ENCODE results near the gene LSG1.
"Not testable (repeated sequence)": the region's sequence is repeated elsewhere in the genome, so short reads cannot be mapped to it uniquely, and the experiment has no call there.

The LSG1 gene

GRCh38 chr3:194640829-194641228 lies 31.2 kb downstream of the LSG1 start:
- Histone ChIP-seq H3K27ac (ENCODE audit: low read length) (no peak overlapping the region), H3K4me3 (ENCODE audit: low read length) (no peak overlapping the region), H3K36me3 (ENCODE audit: insufficient read depth, low read depth, low read length) (peaks cover 59% of the 10 kb centered on the region), H3K27me3 (ENCODE audit: insufficient read depth, low read length) (no peaks in the 10 kb centered on the region), H3K9me3 (ENCODE audit: insufficient read depth, low read depth, low read length) (no peaks in the 10 kb centered on the region), H3K4me1 (ENCODE audit: insufficient read depth, low read length) (no peaks in the 10 kb centered on the region), H3K9ac (ENCODE audit: low read depth, low read length) (no peak overlapping the region)

- H3K9ac ChIP-seq (ENCODE audit: low read depth, low read length), result no peak overlapping the region
- H3K27ac ChIP-seq (ENCODE audit: low read length), result no peak overlapping the region
- peaks cover 44% of the 10 kb centered on the region for H3K36me3 ChIP-seq (ENCODE audit: insufficient read depth, low read depth, low read length)
- H3K4me3 ChIP-seq (ENCODE audit: low read length), result no peak overlapping the region
- H3K27me3 ChIP-seq (ENCODE audit: insufficient read depth, low read length), result no peaks in the 10 kb centered on the region
- no peaks in the 10 kb centered on the region for H3K4me1 ChIP-seq (ENCODE audit: insufficient read depth, low read length)
- H3K9me3 ChIP-seq (ENCODE audit: insufficient read depth, low read depth, low read length), result no peaks in the 10 kb centered on the region
These were observed 32.9 kb downstream of the LSG1 start for GRCh38 chr3:194638991-194639605.

GRCh38 chr3:194637541-194638400 lies 34.2 kb downstream of the LSG1 start:
- Histone ChIP-seq H3K4me3 (ENCODE audit: low read length) (no peak overlapping the region), H3K36me3 (ENCODE audit: insufficient read depth, low read depth, low read length) (peaks cover 32% of the 10 kb centered on the region), H3K27ac (ENCODE audit: low read length) (no peak overlapping the region), H3K4me1 (ENCODE audit: insufficient read depth, low read length) (no peaks in the 10 kb centered on the region), H3K9me3 (ENCODE audit: insufficient read depth, low read depth, low read length) (no peaks in the 10 kb centered on the region), H3K27me3 (ENCODE audit: insufficient read depth, low read length) (no peaks in the 10 kb centered on the region), H3K9ac (ENCODE audit: low read depth, low read length) (no peak overlapping the region)

- H3K9me3 ChIP-seq (ENCODE audit: insufficient read depth, low read depth, low read length), result no peaks in the 10 kb centered on the region
- peaks cover 25% of the 10 kb centered on the region for H3K36me3 ChIP-seq (ENCODE audit: insufficient read depth, low read depth, low read length)
- H3K4me1 ChIP-seq (ENCODE audit: insufficient read depth, low read length), result no peaks in the 10 kb centered on the region
- H3K27me3 ChIP-seq (ENCODE audit: insufficient read depth, low read length), result no peaks in the 10 kb centered on the region
- no peak overlapping the region for H3K9ac ChIP-seq (ENCODE audit: low read depth, low read length)
- no peak overlapping the region for H3K4me3 ChIP-seq (ENCODE audit: low read length)
- H3K27ac ChIP-seq (ENCODE audit: low read length), result no peak overlapping the region
These were observed 34.9 kb downstream of the LSG1 start for GRCh38 chr3:194637066-194637465.

- Histone ChIP-seq H3K9ac (ENCODE audit: low read depth, low read length) (peak within 1 kb of the TSS; percentile 71; the same call in 1 of the 2 replicates), H3K9me3 (ENCODE audit: insufficient read depth, low read depth, low read length) (peaks cover 6% of the 10 kb centered on the region), H3K4me1 (ENCODE audit: insufficient read depth, low read length) (no peaks in the 10 kb centered on the region), H3K36me3 (ENCODE audit: insufficient read depth, low read depth, low read length) (peaks cover 16% of the 10 kb centered on the region; the same call in 1 of the 2 replicates), H3K27ac (ENCODE audit: low read length) (no peak within 1 kb of the TSS), H3K27me3 (ENCODE audit: insufficient read depth, low read length) (no peaks in the 10 kb centered on the region), H3K4me3 (ENCODE audit: low read length) (peak within 1 kb of the TSS; percentile 87)
These were observed 38.5 kb downstream of the LSG1 start, which contains the start of gene TMEM44 for GRCh38 chr3:194633349-194634004. Gene TMEM44 (minus strand): TSS chr3:194633419. CDS start chr3:194633215, 204 bp downstream.

- Histone ChIP-seq H3K27me3 (ENCODE audit: insufficient read depth, low read length) (no peaks in the 10 kb centered on the region), H3K9me3 (ENCODE audit: insufficient read depth, low read depth, low read length) (peaks cover 6% of the 10 kb centered on the region), H3K9ac (ENCODE audit: low read depth, low read length) (peak overlapping the region; percentile 69; the same call in 1 of the 2 replicates), H3K36me3 (ENCODE audit: insufficient read depth, low read depth, low read length) (peaks cover 22% of the 10 kb centered on the region), H3K4me1 (ENCODE audit: insufficient read depth, low read length) (no peaks in the 10 kb centered on the region), H3K4me3 (ENCODE audit: low read length) (peak overlapping the region; percentile 87), H3K27ac (ENCODE audit: low read length) (no peak overlapping the region)
These were observed 39.1 kb downstream of the LSG1 start for GRCh38 chr3:194632809-194633348.

- Histone ChIP-seq H3K36me3 (ENCODE audit: insufficient read depth, low read depth, low read length) (peaks cover 26% of the 10 kb centered on the region), H3K27ac (ENCODE audit: low read length) (no peak overlapping the region), H3K9me3 (ENCODE audit: insufficient read depth, low read depth, low read length) (peaks cover 6% of the 10 kb centered on the region), H3K27me3 (ENCODE audit: insufficient read depth, low read length) (no peaks in the 10 kb centered on the region), H3K4me3 (ENCODE audit: low read length) (peak overlapping the region; percentile 77), H3K4me1 (ENCODE audit: insufficient read depth, low read length) (no peaks in the 10 kb centered on the region), H3K9ac (ENCODE audit: low read depth, low read length) (peak overlapping the region; percentile 69; the same call in 1 of the 2 replicates)
These were observed 39.7 kb downstream of the LSG1 start for GRCh38 chr3:194632226-194632808.

- Histone ChIP-seq H3K4me3 (ENCODE audit: low read length) (no peak overlapping the region), H3K36me3 (ENCODE audit: insufficient read depth, low read depth, low read length) (peaks cover 31% of the 10 kb centered on the region), H3K27ac (ENCODE audit: low read length) (no peak overlapping the region)
These were observed 40.3 kb downstream of the LSG1 start for GRCh38 chr3:194631696-194632095.

GRCh38 chr3:194630681-194631080 lies 41.3 kb downstream of the LSG1 start:
- not testable (repeated sequence) for H3K27ac ChIP-seq (ENCODE audit: low read length); H3K27me3 ChIP-seq (ENCODE audit: insufficient read depth, low read length); H3K4me3 ChIP-seq (ENCODE audit: low read length); H3K4me1 ChIP-seq (ENCODE audit: insufficient read depth, low read length); H3K9me3 ChIP-seq (ENCODE audit: insufficient read depth, low read depth, low read length); H3K9ac ChIP-seq (ENCODE audit: low read depth, low read length)
- peaks cover 39% of the 10 kb centered on the region for H3K36me3 ChIP-seq (ENCODE audit: insufficient read depth, low read depth, low read length)

More at GRCh38 chr3:194631696-194632095, 40.3 kb downstream of the LSG1 start:
- Histone ChIP-seq H3K9ac (ENCODE audit: low read depth, low read length) (no peak overlapping the region), H3K9me3 (ENCODE audit: insufficient read depth, low read depth, low read length) (peaks cover 6% of the 10 kb centered on the region), H3K27me3 (ENCODE audit: insufficient read depth, low read length) (no peaks in the 10 kb centered on the region), H3K4me1 (ENCODE audit: insufficient read depth, low read length) (no peaks in the 10 kb centered on the region)

- Histone ChIP-seq H3K9me3 (ENCODE audit: insufficient read depth, low read depth, low read length) (peaks cover 6% of the 10 kb centered on the region), H3K4me3 (ENCODE audit: low read length) (no peak overlapping the region), H3K27me3 (ENCODE audit: insufficient read depth, low read length) (no peaks in the 10 kb centered on the region), H3K9ac (ENCODE audit: low read depth, low read length) (no peak overlapping the region), H3K27ac (ENCODE audit: low read length) (no peak overlapping the region), H3K36me3 (ENCODE audit: insufficient read depth, low read depth, low read length) (peaks cover 35% of the 10 kb centered on the region), H3K4me1 (ENCODE audit: insufficient read depth, low read length) (no peaks in the 10 kb centered on the region)
These were observed 47.0 kb downstream of the LSG1 start for GRCh38 chr3:194624956-194625355.
